Activated CD8-positive, alpha-beta memory T cell treated with anti-CD3 and anti-CD28 coated beads for 1 hour (primary cell): ENCODE measurements around the gene RCE1.
A peak's percentile ranks its signal among the peaks of the same experiment; 100 is the strongest.

Source experiments
- DNase-seq, 2 donors: peaks; one replicate each; pipeline ENCODE4 v3.0.0-alpha.2; 2020; ENCODE audit warnings: low read depth in 1 of 2; ENCODE audit errors: extremely low read depth in 1 of 2

The RCE1 gene

GRCh38 chr11:66844496-66845142, 1.4 kb downstream of the RCE1 start:
- no peak for DNase-seq

DNA sequence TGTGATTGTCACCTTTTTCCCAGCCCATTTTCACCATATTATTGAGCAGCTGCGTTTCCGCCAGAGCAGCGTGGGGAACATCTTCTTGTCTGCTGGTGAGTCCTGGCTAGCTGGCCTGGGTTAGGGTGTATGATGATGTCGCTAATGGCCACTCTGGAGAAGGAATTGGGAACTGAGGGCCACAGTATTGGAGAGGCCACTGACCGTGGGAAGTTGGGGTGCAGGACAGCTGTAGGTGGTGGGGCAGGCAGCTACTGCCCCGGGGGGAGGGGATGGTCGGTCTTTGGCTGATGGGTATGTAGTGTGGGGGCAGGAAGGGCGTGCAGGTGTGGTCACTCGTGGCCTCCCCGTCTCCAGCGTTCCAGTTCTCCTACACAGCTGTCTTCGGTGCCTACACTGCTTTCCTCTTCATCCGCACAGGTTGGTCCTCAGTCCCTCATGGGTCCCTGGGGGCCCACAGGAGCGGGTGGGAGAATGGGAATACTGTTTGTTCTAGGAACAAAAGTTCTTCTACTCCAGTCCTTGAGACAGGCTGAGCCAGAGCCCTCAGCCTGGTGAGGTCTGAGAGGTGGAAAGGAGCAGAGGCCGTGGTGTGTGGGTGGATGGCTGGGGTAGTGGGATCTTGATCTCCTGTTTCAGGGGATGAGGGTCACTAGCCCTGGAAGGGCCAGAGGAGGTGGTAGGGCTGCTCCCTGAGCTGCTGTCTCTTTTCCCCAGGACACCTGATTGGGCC, 2.1 kb downstream of the RCE1 start:
- DNase-seq, result no peak

- DNase-seq, result no peak
These were observed 2.6 kb downstream of the RCE1 start for GRCh38 chr11:66845876-66846212.

GRCh38 chr11:66846671-66847091, 3.4 kb downstream of the RCE1 start:
- no peak for DNase-seq

DNA sequence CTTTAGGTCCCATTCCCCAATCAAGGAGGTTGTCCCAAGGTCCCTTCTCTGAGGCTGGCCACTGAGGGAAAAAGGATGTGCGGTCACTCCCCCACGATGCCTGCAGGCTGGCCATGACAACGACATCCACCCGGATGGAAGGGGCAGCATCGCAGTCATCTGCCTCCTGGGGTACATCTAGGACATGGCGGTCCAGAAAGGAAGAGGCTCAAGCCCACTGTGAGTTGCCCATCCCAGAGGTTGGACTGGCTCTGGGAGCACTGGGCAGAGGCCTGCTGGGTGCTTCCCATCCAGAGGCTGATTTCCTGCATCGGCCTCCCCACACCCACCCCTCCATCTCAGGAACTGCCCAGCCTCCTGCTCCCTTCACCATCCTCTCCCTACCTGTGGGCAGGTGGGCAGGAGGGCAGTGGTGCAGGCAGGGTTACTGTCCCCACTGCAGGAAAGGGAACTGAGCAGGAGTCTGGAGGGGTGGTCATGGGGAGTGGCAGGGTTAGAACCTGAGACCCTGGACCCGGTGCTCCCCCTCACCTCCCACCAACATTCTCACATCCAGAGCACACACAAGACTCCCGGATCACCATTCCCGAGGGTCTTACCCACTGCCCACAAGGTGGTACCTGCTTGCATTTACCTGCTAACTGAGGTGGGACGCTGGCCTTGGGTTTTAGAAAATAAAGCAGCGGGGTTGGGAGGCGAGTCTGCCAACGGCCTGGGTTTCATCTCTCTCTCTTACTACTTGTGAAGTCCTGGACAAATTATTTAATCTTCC, 4.4 kb downstream of the RCE1 start:
- DNase-seq, result no peak

DNA sequence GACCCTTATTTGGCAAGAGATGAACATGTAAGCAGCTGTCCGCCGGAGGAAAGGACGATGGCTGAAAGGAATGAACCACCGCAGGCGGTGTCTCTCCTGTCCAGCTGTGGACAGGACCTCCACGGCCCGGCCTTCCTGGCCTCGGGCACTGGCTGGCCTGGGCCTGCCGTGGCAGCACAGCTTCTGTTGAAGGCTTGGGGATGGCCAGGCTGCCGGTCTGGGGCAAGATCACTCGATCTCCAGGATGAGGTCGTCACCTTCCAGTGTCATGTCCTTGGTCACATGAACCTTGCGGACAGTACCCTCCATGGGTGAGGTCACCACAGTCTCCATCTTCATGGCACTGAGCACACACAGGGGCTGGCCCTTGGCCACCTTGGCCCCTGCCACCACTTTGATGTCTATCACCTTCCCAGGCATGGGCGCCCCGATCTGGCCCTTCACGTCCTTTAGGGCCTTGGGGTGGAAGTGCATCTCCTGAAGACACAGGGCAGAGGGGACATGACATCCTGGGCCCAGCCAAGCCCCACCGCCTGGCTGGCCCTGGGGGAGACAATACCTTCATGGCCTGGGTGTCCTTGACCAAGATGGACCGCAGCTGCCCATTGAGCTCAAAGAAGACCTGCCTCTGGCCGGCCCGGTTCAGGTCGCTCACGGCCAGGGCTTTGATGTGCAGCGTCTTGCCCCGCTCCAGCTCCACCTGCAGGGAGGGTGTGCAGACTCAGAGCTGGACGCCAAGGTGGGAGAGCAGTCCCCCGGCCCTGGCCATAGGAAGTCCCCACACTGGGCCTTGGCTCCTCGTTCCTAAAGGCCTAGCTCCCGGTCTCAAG, 5.6 kb downstream of the RCE1 start:
- no peak for DNase-seq

DNA sequence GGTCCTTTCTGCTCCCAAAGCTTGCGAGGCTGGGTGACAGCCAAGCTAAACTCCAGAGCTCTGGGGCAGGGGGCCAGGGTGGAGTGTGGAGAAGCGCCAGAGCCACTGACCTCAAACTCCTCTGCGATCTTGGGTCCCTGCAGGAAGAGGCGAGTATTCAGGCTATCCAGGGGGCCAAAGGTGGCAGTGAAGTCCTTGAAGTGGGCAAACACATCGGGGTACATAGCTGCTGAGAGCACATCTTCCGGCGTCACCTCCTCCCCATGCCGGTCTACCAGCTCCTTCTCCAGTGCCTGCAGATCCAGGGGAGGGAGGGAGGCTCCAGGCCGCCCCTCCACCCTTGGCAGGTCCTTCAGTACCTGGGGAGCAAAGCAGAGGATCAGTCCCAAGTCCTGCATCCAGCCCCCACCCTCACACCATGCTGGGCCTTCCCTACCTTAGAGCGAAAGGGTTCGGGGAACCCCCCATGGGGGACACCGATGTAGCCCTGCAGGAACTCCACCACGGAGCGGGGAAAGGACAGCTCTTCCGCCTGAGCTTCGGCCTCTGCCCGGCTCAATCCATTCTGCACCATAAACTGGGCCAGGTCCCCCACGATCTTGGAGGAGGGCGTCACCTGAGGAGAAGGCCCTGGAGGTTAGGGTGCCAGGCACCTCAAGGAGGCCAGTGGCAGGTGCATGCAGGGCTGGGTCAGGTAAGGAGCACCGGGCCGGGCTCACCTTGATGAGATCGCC, 6.4 kb downstream of the RCE1 start:
- DNase-seq, result no peak

DNA sequence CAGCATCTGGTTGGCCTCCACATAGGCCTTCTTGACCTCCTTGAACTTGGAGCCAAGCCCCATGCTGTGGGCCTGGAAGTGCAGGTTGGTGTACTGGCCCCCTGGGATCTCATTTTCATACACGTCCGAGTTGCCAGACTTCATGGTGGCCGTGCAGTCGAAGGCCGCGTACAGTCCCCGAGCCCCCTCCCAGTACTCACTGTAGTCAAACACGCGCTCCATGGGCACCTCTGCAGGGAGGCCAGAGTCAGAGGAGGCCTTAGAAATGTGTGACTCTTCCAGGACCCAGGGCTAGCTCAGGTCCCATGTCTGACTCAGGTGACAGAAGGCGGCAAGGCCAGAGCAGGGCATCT, 7.0 kb downstream of the RCE1 start:
- DNase-seq, result no peak

GRCh38 chr11:66850588-66851238, 7.5 kb downstream of the RCE1 start:
- no peak for DNase-seq

DNA sequence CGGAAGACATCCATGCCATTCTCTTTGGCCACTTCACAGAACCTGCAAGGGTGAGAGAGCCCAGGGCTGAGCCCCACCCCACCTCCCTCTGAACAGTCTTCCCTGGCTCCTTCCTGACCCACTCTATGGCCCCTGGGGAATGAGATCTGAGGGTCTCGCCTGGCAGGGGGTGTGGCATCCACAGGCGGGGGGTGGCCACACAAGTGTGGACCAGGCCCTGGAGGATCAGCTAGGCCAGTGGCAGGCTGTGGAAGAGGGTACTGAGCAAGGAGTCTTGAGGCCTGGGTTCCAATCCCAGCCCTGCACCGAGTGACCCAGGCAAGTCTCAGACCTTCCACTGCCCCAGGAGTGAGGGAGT, 8.0 kb downstream of the RCE1 start:
- no peak for DNase-seq

- DNase-seq, result no peak
These were observed 8.6 kb downstream of the RCE1 start for GRCh38 chr11:66851698-66852465.

DNA sequence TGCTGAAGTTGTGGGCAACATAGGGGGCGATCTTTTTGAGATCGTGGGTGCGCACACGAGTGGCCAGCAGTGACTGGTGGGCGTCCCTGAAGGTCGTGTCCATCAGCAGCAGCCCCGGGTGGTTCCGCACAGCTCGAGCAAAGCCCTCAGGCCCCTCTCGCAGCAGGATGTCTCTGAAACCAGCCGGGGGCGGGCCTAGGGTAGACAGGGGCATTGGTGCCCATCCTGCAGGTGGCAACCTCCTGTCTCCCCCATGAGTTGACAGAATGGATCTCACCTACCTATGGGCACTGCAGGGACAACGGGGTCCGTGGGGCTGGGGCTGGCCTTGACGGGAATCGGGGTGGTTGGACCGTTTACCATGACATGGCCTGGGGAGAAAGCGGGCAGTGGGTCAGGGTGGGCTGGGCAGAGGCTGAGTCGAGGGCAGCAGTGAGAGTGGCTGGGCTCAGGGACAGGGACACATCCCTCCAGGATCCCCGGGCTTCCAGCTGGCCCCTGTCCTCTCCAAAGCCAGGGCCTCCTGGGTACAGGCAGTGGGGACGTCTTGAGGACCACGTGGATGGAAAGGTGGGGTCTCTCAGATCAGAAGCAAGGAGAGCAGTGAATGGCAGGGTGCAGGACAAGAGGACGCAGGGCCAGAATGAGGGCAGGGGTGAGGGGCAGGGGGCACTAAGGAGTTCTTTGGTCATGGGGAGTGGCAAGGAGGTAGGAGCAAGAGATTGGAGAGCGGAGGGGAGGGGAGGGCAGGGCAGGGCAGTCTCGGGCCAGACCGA, 9.4 kb downstream of the RCE1 start:
- DNase-seq, result no peak

GRCh38 chr11:66853242-66854229, 10.3 kb downstream of the RCE1 start:
- DNase-seq, result no peak

DNA sequence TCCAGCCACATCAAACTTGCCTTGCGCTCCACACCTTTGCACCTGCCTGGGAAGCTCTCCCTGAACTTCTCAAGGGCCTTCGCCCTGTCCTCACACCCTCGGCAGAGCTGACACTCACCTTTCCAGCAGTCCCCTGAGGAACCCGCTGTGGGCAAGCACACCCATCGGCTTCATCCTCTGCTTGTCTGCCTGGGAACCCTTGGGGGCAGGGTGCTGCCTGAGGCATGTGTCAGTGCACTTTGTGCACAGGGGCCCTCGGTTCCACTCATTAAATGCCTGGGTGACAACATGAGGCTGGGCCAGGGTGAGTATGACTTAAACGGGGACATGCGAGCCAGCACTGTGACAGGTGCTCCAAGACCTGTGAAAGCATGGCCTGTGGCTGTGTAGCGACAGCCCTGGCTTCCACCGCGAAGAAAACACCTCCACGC, 11.0 kb downstream of the RCE1 start:
- no peak for DNase-seq

DNA sequence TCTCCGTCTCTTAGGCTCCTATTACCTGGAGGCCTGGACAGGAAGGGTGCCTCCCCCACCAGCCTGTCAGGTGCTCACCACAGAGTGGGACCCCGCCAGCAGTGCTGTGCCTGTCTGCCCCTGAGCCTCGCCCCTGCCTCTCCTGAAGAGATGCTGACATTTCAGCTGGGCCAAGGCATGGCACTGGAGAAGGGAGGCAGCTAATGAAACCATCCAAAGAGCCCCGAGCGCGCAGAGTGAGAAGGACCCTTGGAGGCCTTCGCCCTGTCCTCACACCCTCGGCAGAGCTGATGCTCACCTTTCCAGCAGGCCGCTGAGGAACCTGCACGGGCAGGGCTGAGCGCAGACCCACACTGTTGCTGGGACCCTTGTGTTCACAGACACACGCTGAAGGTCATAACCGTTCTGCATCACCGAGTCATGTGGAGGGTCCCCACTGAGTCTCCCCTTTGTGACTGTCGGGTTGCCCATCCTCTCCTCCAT, 11.5 kb downstream of the RCE1 start:
- DNase-seq, result no peak

GRCh38 chr11:66855574-66856495, 12.6 kb downstream of the RCE1 start:
- DNase-seq, result peak; percentile 20 to 66
